CD4-positive, alpha-beta T cell treated with Interleukin-2 at 100 ng/mL for 4 hours (primary cell): Measurements from ENCODE around the gene TMEM225B.
"Not testable (repeated sequence)": the region's sequence is repeated elsewhere in the genome, so short reads cannot be mapped to it uniquely, and the experiment has no call there.

ENCODE experiments used
- DNase-seq: peaks from one replicate; pipeline ENCODE4 v3.0.0-alpha.2; 2020; ENCODE audit warnings: low spot score

Gene TMEM225B

DNA sequence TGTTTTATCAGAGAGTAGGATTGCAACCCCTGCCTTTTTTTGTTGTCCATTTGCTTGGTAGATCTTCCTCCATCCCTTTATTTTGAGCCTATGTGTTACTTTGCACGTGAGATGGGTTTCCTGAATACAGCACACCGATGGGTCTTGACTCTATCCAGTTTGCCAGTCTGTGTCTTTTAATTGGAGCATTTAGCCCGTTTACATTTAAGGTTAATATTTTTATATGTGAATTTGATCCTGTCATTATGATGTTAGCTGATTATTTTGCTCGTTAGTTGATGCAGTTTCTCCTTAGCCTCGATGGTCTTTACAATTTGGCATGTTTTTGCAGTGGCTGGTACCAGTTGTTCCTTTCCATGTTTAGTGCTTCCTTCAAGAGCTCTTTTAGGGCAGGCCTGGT is 59.8 kb downstream of the TMEM225B start:
- DNase-seq, result not testable (repeated sequence)
